IPS-18a (cell line): ENCODE data around the gene KIF14.

Experiments used
- H3K27ac ChIP-seq: one replicate; pipeline ENCODE4 v1.5.1; 2013; ENCODE audit warnings: low read length
- H3K27me3 ChIP-seq: one replicate; pipeline ENCODE4 v1.6.1; 2013; ENCODE audit warnings: mild to moderate bottlenecking, low read length; ENCODE audit not compliant: control insufficient read depth, insufficient read depth
- H3K36me3 ChIP-seq: one replicate; pipeline ENCODE4 v1.6.1; 2013; ENCODE audit warnings: low read depth, low read length; ENCODE audit not compliant: control insufficient read depth
- H3K4me1 ChIP-seq: one replicate; pipeline ENCODE4 v1.6.1; 2013; ENCODE audit warnings: low read depth, low read length; ENCODE audit not compliant: control insufficient read depth
- H3K4me3 ChIP-seq: one replicate; pipeline ENCODE4 v1.5.1; 2013; ENCODE audit warnings: low read length
- H3K9ac ChIP-seq: one replicate; pipeline ENCODE4 v1.6.1; 2013; ENCODE audit warnings: mild to moderate bottlenecking, low read length, moderate library complexity
- H3K9me3 ChIP-seq: one replicate; pipeline ENCODE4 v1.6.1; 2013; ENCODE audit warnings: low read depth, low read length; ENCODE audit not compliant: control insufficient read depth

The KIF14 gene

GRCh38 chr1:200629876-200630514 is 9.4 kb upstream of the KIF14 start:
- Histone ChIP-seq H3K9me3 (no peaks in the 10 kb centered on the region), H3K4me3 (no peak overlapping the region), H3K9ac (no peak overlapping the region), H3K4me1 (no peaks in the 10 kb centered on the region), H3K36me3 (no peaks in the 10 kb centered on the region), H3K27ac (no peak overlapping the region), H3K27me3 (no peaks in the 10 kb centered on the region)

GRCh38 chr1:200628223-200628881 is 7.8 kb upstream of the KIF14 start:
- no peak overlapping the region for H3K4me3 ChIP-seq
- H3K9me3 ChIP-seq: no peaks in the 10 kb centered on the region
- no peaks in the 10 kb centered on the region for H3K4me1 ChIP-seq
- H3K27me3 ChIP-seq: no peaks in the 10 kb centered on the region
- H3K36me3 ChIP-seq: no peaks in the 10 kb centered on the region
- H3K27ac ChIP-seq: no peak overlapping the region
- no peak overlapping the region for H3K9ac ChIP-seq

GRCh38 chr1:200627575-200628222 is 7.1 kb upstream of the KIF14 start:
- Histone ChIP-seq H3K9me3 (no peaks in the 10 kb centered on the region), H3K4me3 (no peak overlapping the region), H3K4me1 (no peaks in the 10 kb centered on the region), H3K27ac (no peak overlapping the region), H3K36me3 (no peaks in the 10 kb centered on the region), H3K9ac (no peak overlapping the region), H3K27me3 (no peaks in the 10 kb centered on the region)

GRCh38 chr1:200626853-200627534 is 6.4 kb upstream of the KIF14 start:
- no peak overlapping the region for H3K9ac ChIP-seq
- no peak overlapping the region for H3K4me3 ChIP-seq
- H3K27ac ChIP-seq: no peak overlapping the region
- H3K36me3 ChIP-seq: no peaks in the 10 kb centered on the region
- no peaks in the 10 kb centered on the region for H3K4me1 ChIP-seq
- no peaks in the 10 kb centered on the region for H3K27me3 ChIP-seq
- H3K9me3 ChIP-seq: no peaks in the 10 kb centered on the region

- Histone ChIP-seq H3K4me3 (no peak overlapping the region), H3K27me3 (no peaks in the 10 kb centered on the region), H3K27ac (no peak overlapping the region), H3K36me3 (no peaks in the 10 kb centered on the region), H3K4me1 (no peaks in the 10 kb centered on the region), H3K9me3 (no peaks in the 10 kb centered on the region), H3K9ac (no peak overlapping the region)
Observed at GRCh38 chr1:200625381-200625824, 4.9 kb upstream of the KIF14 start.

GRCh38 chr1:200624679-200625335 is 4.3 kb upstream of the KIF14 start:
- no peak overlapping the region for H3K27ac ChIP-seq
- no peak overlapping the region for H3K9ac ChIP-seq
- no peaks in the 10 kb centered on the region for H3K9me3 ChIP-seq
- H3K27me3 ChIP-seq: no peaks in the 10 kb centered on the region
- no peaks in the 10 kb centered on the region for H3K36me3 ChIP-seq
- H3K4me1 ChIP-seq: no peaks in the 10 kb centered on the region
- no peak overlapping the region for H3K4me3 ChIP-seq

GRCh38 chr1:200619894-200620272 is 668 bp downstream of the KIF14 start:
- Histone ChIP-seq H3K9ac (peak overlapping the region; percentile 88), H3K27ac (no peak overlapping the region), H3K27me3 (no peaks in the 10 kb centered on the region), H3K4me3 (peak overlapping the region; percentile 87), H3K4me1 (no peaks in the 10 kb centered on the region), H3K9me3 (no peaks in the 10 kb centered on the region), H3K36me3 (peaks cover 27% of the 10 kb centered on the region)

- H3K4me3 ChIP-seq: no peak overlapping the region
- H3K27ac ChIP-seq: no peak overlapping the region
- H3K9me3 ChIP-seq: no peaks in the 10 kb centered on the region
- H3K9ac ChIP-seq: no peak overlapping the region
- H3K27me3 ChIP-seq: no peaks in the 10 kb centered on the region
- no peaks in the 10 kb centered on the region for H3K4me1 ChIP-seq
- H3K36me3 ChIP-seq: peaks cover 65% of the 10 kb centered on the region
Observed at GRCh38 chr1:200610846-200611245, 9.7 kb downstream of the KIF14 start.

- Histone ChIP-seq H3K27me3 (no peaks in the 10 kb centered on the region), H3K9me3 (no peaks in the 10 kb centered on the region), H3K4me3 (no peak overlapping the region), H3K9ac (no peak overlapping the region), H3K4me1 (no peaks in the 10 kb centered on the region), H3K36me3 (peaks cover 85% of the 10 kb centered on the region), H3K27ac (no peak overlapping the region)
Observed at GRCh38 chr1:200602632-200603031, 17.9 kb downstream of the KIF14 start.

- H3K27me3 ChIP-seq: no peaks in the 10 kb centered on the region
- H3K4me1 ChIP-seq: no peaks in the 10 kb centered on the region
- no peak overlapping the region for H3K4me3 ChIP-seq
- peaks cover 57% of the 10 kb centered on the region for H3K36me3 ChIP-seq
- H3K27ac ChIP-seq: no peak overlapping the region
- H3K9ac ChIP-seq: no peak overlapping the region
- no peaks in the 10 kb centered on the region for H3K9me3 ChIP-seq
Observed at GRCh38 chr1:200590001-200590400, 30.6 kb downstream of the KIF14 start.

- Histone ChIP-seq H3K36me3 (peaks cover 61% of the 10 kb centered on the region), H3K27me3 (no peaks in the 10 kb centered on the region), H3K9ac (no peak overlapping the region), H3K4me3 (no peak overlapping the region), H3K27ac (no peak overlapping the region), H3K9me3 (no peaks in the 10 kb centered on the region), H3K4me1 (no peaks in the 10 kb centered on the region)
Observed at GRCh38 chr1:200588698-200589097, 31.9 kb downstream of the KIF14 start.
